Small intestine (tissue), 7 donors: ENCODE measurements around the gene ARID3B. TPM values are rescaled to one million over a fixed set of nuclear protein-coding genes. Genes with fewer than 3 reads are reported as not detected.

ENCODE experiments used
- DNase-seq, 2 donors: peaks; one replicate each; pipeline versions ENCODE4 v3.0.0 to v3.0.0-alpha.2; 2013
- FAIRE-seq: peaks from 2 replicates; lab custom pipeline; 2012; peaks lifted over from hg19 to GRCh38; lab: Jason Lieb, UNC
- H3K27ac ChIP-seq, 3 donors: one replicate each; pipeline ENCODE4 v1.5.1; 2013; ENCODE audit warnings: low read length in 2 of 3, mild to moderate bottlenecking in 2 of 3, control low read depth in 1 of 3, inconsistent platforms in 1 of 3, low read depth in 1 of 3, moderate library complexity in 1 of 3
- H3K27me3 ChIP-seq, 3 donors: one replicate each; pipeline ENCODE4 v1.6.1; 2013; ENCODE audit warnings: low read length in 3 of 3, inconsistent platforms in 1 of 3; ENCODE audit not compliant: control insufficient read depth in 3 of 3, insufficient read depth in 3 of 3
- H3K36me3 ChIP-seq, 3 donors: one replicate each; pipeline ENCODE4 v1.6.1; 2013; ENCODE audit warnings: low read length in 3 of 3, inconsistent platforms in 1 of 3, low read depth in 1 of 3, mild to moderate bottlenecking in 1 of 3, moderate library complexity in 1 of 3; ENCODE audit not compliant: control insufficient read depth in 3 of 3, insufficient read depth in 2 of 3
- H3K4me1 ChIP-seq, 3 donors: one replicate each; pipeline ENCODE4 v1.6.1; 2013; ENCODE audit warnings: low read length in 2 of 3, inconsistent platforms in 1 of 3, low read depth in 1 of 3, mild to moderate bottlenecking in 1 of 3, moderate library complexity in 1 of 3; ENCODE audit not compliant: control insufficient read depth in 3 of 3, insufficient read depth in 2 of 3
- H3K4me3 ChIP-seq, 3 donors: one replicate each; pipeline ENCODE4 v1.5.1; 2013; ENCODE audit warnings: low read length in 3 of 3, control low read depth in 1 of 3, inconsistent platforms in 1 of 3, low read depth in 1 of 3, mild to moderate bottlenecking in 1 of 3, moderate library complexity in 1 of 3
- H3K9me3 ChIP-seq, 2 donors: one replicate each; pipeline ENCODE4 v1.6.1; 2013; ENCODE audit warnings: low read depth in 1 of 2, low read length in 1 of 2; ENCODE audit not compliant: control insufficient read depth in 2 of 2, insufficient read depth in 1 of 2
- WGBS, 3 donors: extraction: QIAGEN DNeasy Blood & Tissue Kit; methylation state at CpG; one replicate each; pipeline ENCODE4 v1.1.7; 2013; 5-methylcytosine and 5-hydroxymethylcytosine counted together
- polyA plus RNA-seq, 4 donors: library from polyadenylated mRNA; stranded (reverse) in 3 of 4; unstranded in 1 of 4; fragments of 200-250 nt in 3 of 4; fragments of 120-200 nt in 1 of 4; gene quantifications; one replicate each; pipeline versions ENCODE4 v1.2.1 to v1.2.3, GENCODE V29; 2013
- donor health status: healthy with polysubstance abuse.
- donor health status: control.
- donor health status: control.
- donor health status: Bipolar disorder and iron deficiency.
- donor health status: healthy.

ARID3B gene
- polyA plus RNA-seq, 4 donors: 4.0 to 11.3 (median 5.4) TPM

- no peak for FAIRE-seq
- 1 to 3% (median 2%) methylated on average over 17 of the region's 17 CpGs for WGBS, 3 donors
- DNase-seq: peak; percentile 43 to 58
Measured at GRCh38 chr15:74540161-74540760, 759 bp upstream of the ARID3B start.

GRCh38 chr15:74541494-74542165 lies 610 bp downstream of the ARID3B start:
- WGBS, 3 donors: 1 to 2% (median 1%) methylated on average over 21 of the region's 21 CpGs
- H3K27ac ChIP-seq: peak overlapping the region; percentile 75
- peak; percentile 37 to 58 for DNase-seq
- FAIRE-seq: no peak
- peaks cover 6 to 16% (median 10%) of the 10 kb centered on the region in 3 donors for H3K4me1 ChIP-seq
- H3K4me3 ChIP-seq: peak overlapping the region; percentile 75 to 99 (median 97)
- peaks cover 0 to 8% (median 0%) of the 10 kb centered on the region in 3 donors for H3K36me3 ChIP-seq
- H3K9me3 ChIP-seq: no peaks in the 10 kb centered on the region
- no peaks in the 10 kb centered on the region for H3K27me3 ChIP-seq

More at GRCh38 chr15:74540161-74540760, 759 bp upstream of the ARID3B start:
- Histone ChIP-seq H3K9me3 (no peaks in the 10 kb centered on the region), H3K27ac (peak overlapping the region; percentile 47 to 91 (median 78)), H3K36me3 (peaks cover 0 to 4% (median 0%) of the 10 kb centered on the region in 3 donors), H3K4me3 (peak overlapping the region; percentile 40 to 99 (median 56)), H3K27me3 (no peaks in the 10 kb centered on the region), H3K4me1 (peaks cover 3 to 6% (median 5%) of the 10 kb centered on the region in 3 donors)

GRCh38 chr15:74542166-74543042 lies 1.4 kb downstream of the ARID3B start:
- FAIRE-seq (no peak), DNase-seq (no peak)
- peak overlapping the region in 2 of 3 donors; percentile 97 to 99 for H3K4me3 ChIP-seq
- H3K4me1 ChIP-seq: peaks cover 6 to 16% (median 11%) of the 10 kb centered on the region in 3 donors
- H3K36me3 ChIP-seq: peaks cover 0 to 8% (median 0%) of the 10 kb centered on the region in 3 donors
- H3K27me3 ChIP-seq: no peaks in the 10 kb centered on the region
- 58 to 62% (median 62%) methylated on average over 8 of the region's 8 CpGs for WGBS, 3 donors
- H3K9me3 ChIP-seq: no peaks in the 10 kb centered on the region
- peak overlapping the region in 1 of 3 donors; percentile 75 for H3K27ac ChIP-seq

- FAIRE-seq (no peak), DNase-seq (no peak)
- 63 to 72% (median 72%) methylated on average over 3 of the region's 3 CpGs for WGBS, 3 donors
- Histone ChIP-seq H3K27me3 (no peaks in the 10 kb centered on the region), H3K27ac (no peak overlapping the region), H3K9me3 (no peaks in the 10 kb centered on the region), H3K36me3 (peaks cover 0 to 9% (median 0%) of the 10 kb centered on the region in 3 donors), H3K4me1 (peaks cover 6 to 16% (median 11%) of the 10 kb centered on the region in 3 donors), H3K4me3 (no peak overlapping the region)
Measured at GRCh38 chr15:74543043-74543422, 2.0 kb downstream of the ARID3B start.

GRCh38 chr15:74543583-74543982 lies 2.6 kb downstream of the ARID3B start:
- no peak for FAIRE-seq
- Histone ChIP-seq H3K27me3 (no peaks in the 10 kb centered on the region), H3K27ac (no peak overlapping the region), H3K4me1 (peaks cover 6 to 16% (median 13%) of the 10 kb centered on the region in 3 donors), H3K36me3 (peaks cover 0 to 13% (median 0%) of the 10 kb centered on the region in 3 donors), H3K9me3 (no peaks in the 10 kb centered on the region), H3K4me3 (no peak overlapping the region)
- peak; percentile 20 to 29 for DNase-seq
- 26 to 38% (median 27%) methylated on average over 3 of the region's 3 CpGs for WGBS, 3 donors

GRCh38 chr15:74545086-74545485 lies 4.1 kb downstream of the ARID3B start:
- Histone ChIP-seq H3K27ac (no peak overlapping the region), H3K36me3 (peaks cover 0 to 13% (median 0%) of the 10 kb centered on the region in 3 donors), H3K4me3 (no peak overlapping the region), H3K27me3 (no peaks in the 10 kb centered on the region), H3K4me1 (peaks cover 4 to 11% (median 11%) of the 10 kb centered on the region in 3 donors), H3K9me3 (no peaks in the 10 kb centered on the region)
- DNase-seq (no peak), FAIRE-seq (no peak)

- Histone ChIP-seq H3K4me1 (peaks cover 4 to 11% (median 10%) of the 10 kb centered on the region in 3 donors), H3K9me3 (no peaks in the 10 kb centered on the region), H3K27me3 (no peaks in the 10 kb centered on the region), H3K27ac (peak overlapping the region; percentile 24 to 59 (median 36)), H3K36me3 (peaks cover 0 to 17% (median 2%) of the 10 kb centered on the region in 3 donors), H3K4me3 (peak overlapping the region in 1 of 3 donors; percentile 3)
- 1 to 2% (median 1%) methylated on average over 23 of the region's 23 CpGs for WGBS, 3 donors
- DNase-seq (peak; percentile 91 to 94), FAIRE-seq (no peak)
Measured at GRCh38 chr15:74545776-74546656, 5.0 kb downstream of the ARID3B start.
